HG03432 (cell line): ENCODE measurements around the gene WDR35.

Experiments
- ATAC-seq: cut with Tn5 transposase; IDR thresholded peaks from one replicate; pipeline ENCODE4 v1.9.1; 2021; ENCODE audit warnings: mild to moderate bottlenecking, moderate library complexity; ENCODE audit not compliant: unreplicated experiment

Gene WDR35

DNA sequence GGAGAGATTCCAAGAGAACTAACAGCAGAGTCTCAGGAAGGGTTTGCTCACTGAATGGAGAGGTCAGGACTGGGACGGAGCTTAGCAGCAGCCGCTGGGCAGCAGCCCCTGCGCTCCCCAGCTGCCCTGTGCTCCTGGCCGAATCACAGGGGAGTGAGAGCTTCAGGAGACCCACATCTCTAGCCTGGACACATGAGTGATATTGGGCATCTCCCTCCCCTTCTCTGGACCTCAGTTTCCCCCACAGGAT is 22.1 kb upstream of the WDR35 start:
- no peak for ATAC-seq

DNA sequence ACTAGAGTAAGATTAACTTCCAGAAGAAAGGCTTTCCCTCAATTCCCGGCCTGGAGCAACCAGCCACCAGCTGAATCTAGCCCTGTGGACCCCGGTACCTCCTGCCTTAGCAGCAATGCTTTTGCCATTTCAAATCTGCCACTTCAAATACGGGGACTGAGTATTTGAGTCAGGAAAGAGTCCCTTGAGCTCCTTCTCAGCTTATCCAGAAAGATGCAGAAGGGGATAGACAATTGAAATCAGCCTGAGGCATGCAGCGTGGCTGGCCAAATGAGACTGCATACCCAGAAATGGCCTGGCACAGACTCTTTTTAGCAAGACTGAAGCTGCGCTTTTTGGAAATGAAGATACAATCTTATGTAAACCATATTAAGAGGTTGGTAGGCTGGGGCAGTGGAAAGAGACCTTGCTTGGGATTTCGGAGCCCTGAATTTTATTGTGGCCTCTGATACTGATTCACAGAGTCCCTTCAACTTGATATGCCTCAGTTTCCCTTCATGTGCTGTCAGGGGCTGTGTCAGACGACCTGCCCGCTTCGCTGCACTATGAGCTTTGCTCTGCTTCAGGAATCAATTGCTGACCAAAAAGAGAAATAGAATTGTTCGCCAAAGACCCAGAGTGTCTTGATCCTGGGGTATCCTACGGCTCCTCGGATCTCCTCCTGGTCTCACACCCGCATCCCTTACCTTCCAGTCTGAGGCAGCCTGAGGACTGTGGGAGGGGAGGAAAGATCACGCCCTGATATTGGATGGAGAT is 21.5 kb upstream of the WDR35 start:
- no peak for ATAC-seq

DNA sequence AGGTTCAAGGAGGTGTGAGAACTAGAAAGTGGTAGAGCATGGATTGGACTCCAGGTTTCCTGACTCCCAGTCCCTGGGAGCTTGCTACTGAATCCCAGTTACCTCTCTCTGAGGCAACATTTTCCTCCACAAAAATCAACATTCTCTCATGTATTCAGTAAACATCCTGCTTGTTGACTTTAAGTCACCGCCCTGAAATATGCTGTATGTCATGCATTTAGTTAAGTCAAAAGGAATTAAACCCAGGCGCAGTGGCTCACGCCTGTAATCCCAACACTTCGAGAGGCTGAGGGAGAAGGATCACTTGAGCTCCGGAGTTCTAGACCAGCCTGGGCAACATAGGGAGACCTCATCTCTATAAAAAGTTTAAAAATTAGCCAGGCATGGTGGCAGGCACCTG is 18.8 kb upstream of the WDR35 start:
- ATAC-seq: no peak

DNA sequence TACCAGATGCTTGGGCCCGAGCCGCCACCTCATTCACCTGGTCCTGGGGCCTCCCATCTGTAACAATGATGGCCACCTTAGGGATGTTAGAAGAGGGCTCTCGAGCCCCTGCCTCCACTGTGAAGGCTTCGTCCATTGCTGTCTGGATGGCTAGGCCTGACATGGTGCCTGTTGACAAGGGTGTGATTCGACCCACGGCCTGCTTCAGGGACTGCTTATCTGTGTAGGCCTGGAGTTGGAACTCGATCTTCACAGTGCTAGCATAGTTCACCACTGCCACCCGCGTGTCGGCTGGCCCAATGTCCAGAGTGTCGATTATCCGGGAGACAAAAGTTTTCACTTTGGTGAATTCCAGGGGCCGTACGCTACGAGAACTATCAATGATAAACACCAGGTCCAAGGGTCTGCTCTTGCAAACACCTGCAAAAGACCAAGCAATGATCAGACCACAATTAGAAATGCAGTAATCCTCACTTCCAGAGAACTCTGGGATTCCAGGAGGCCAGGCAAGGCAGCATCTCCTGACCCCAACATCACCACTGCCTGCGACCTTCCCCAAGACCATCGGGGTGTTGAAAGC is 16.1 kb upstream of the WDR35 start:
- no peak for ATAC-seq

DNA sequence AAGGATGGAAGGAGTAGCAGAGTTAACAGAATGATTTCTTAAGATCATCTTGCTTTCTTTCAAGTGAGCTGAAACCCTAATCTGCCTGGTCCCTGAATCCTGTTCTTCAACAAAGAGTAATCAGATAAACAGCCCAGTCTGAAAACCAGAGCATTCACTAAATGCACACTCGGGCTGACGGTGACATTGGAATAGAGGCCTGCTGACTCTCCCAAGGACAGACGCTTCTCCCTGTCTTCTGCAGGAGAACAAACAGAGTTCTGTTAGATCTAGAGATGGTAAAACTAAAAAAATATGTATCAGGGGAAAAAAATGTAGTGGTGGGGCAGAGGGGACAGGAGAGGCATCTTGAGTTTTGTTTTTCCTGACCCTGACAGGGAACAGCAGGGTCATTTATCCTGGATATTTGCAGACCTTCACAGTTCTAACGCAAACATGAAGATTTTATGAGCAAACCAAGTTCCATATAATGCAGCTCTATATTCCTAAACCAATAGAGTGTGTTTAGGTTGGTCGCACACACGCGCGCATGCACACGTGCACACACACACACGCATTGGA is 15.2 kb upstream of the WDR35 start:
- ATAC-seq: no peak

DNA sequence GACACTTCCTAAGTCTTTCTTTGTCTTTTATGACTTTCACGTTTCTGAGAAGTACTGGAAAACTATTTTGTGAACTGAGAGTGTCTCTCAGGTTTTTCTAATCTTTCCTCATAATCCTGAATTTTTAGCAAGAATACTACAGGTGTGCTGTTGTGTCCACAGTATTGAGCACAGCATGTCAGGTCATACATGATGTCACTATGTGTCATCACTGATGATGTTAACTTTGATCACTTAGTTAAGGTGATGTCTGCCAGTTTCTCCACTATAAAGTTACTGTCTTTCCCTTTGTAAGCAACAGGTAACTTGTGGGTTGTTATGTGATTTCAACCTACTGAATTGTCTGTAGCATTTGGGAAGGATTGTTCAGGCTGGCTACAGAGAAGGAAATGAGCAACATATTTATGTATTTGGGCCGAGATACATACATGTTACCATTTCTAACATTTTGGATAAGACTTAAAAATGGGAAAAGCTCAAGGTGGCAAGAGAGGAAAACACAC is 11.5 kb upstream of the WDR35 start:
- ATAC-seq: no peak

DNA sequence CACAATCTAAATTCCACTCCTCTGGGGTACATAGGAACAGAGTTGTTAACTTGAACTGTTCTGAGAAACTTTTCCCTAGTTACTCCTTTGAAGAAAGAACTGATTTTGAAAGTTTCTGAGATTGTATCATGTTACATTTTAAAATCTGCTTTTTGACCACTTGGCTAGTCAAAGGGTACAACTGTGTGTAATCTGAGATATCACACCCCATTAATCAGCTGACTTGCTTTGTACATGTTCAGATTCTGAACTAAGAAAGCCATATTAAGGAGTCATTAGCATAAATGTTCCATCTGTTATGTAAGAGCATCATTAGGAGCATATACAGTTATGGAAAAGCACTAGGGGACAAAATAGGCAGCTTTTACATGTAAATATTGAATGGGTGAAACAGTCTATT is 3.8 kb upstream of the WDR35 start:
- no peak for ATAC-seq

DNA sequence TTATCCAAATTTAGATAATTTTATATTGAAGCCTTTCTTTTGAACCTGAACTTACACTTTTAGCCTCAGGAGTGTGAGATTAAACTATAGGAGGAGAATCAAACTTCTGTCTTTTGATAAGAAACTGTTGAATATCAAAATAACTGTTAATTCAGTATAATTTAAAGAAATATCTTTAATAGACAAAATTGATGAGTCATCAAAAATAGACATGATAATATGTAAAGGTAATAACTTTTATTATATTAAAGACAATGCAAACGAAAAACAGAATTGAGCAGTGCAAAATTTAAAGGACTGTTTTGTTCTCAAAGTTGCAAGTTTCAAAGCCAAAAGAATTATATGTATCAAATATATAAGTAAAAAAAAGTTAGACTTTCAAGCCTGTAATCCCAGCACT is 2.0 kb upstream of the WDR35 start:
- ATAC-seq: no peak

DNA sequence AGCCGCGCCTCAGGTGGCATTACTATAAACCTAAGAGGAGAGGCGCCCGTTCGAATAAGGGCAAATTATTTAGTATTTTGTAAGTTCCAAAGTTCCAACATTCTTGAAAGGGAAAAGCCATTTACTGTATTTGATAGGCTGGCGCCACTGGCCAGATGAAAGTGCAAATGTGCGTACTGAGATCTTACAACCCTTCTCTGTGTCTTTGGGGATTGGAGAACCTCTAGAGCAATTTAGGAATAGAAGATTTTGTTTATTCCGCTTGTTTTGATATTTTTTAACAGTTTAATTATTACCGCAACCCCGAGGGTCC is 467 bp upstream of the WDR35 start:
- no peak for ATAC-seq

DNA sequence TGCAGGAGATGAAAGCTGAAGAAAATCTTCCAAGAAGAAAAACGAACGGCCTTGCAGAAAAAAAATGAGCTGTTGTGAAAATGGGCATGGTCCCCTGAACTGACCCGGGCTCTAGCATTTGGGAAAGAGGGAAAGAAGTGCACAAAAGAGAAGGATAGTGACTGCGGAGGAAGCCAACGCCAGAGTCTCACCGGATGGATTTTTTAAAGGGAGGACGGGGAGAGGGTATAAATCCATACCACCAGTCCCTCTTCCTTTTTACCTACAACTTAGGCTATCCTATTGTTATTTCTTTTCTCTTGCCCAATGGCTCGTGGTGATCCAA is 601 bp downstream of the WDR35 start:
- no peak for ATAC-seq

DNA sequence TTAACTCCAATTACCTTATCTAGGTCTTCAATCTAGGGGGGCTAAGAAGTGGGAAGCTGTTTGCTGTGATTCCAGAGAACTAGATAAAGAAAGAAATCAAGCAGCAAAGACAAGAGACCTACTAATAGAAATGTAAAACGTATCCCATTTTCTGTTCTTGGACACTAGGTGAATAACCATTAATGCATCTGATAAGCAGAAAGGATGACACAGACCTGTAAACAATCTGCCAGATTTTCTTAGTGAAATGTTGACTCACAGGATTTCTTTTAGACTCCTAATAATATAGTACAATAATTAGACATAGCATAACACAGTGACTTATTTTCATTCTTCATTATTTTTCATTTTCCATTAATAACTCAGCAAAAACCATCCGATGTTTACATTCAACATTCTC is 1.3 kb downstream of the WDR35 start:
- no peak for ATAC-seq

DNA sequence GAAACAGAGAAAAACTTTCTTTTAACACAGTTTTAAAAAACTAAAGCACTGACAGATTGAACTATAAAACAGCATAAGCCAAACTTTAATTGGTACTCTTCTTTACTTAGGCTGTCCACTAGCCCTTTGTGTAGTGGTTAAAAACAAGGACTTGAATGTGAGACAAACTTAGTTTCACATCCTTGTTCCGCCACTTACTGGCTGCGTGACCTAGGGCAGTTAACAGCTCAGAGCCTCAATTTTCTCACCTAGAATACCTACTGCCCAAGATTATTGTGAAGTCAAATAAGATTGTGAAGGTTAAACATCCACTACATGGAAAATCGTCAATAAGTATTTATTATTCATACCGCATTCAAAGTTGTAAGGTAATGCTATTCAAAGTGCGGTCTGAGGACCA is 2.0 kb downstream of the WDR35 start:
- ATAC-seq: peak; percentile 59

DNA sequence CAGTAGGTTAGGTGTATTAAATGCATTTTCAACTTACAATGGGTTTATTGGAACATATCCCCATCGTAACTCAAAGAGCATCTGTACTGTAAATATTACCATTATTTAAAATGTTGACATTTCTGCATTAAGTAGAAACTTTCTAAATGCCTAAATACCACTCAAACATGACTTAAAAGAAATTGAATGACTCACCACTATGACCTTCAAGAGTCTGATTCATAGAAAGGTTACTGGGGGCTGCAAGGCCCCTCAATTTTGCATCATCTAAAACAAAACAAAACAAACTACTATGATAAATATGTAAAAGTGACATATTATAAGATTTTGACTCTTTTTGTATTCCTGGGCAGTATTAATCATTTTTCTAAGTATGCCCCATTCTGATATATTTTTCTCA is 7.6 kb downstream of the WDR35 start:
- ATAC-seq: no peak

DNA sequence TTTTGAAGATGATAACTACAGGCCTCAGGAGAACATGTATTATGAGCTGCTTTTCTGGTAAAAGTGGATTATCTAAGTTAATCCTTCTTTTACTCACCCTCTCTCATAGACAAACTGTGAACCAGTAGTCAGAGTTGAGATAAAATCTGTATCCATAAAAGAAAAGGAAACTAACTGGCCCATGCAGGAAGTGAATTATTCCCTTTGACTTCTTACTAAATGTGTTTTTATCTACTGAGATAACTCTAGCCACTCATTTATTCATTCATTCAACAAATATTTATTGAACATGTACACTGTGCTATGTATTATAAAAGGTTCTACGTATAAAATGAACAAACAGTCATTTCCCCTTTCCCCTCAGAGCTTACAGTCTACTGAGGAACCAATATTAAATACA is 10.0 kb downstream of the WDR35 start:
- no peak for ATAC-seq

DNA sequence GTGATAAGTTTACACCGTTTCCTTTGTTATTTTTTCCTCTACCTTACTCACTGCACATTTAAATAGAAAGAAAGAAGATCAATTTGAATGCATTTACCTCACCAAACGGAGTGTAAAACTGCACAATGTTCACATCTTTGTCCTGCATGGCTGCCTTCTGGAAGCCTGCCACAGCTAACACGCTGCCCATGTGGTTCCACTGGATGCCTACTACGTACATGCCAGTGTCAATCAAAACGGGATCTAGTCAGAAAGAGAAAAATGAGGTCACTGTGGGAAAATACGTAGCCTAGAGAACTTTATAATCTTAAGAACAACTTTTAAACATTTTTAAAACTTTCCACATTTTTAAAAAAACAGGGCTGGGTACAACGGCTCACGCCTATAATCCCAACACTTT is 16.4 kb downstream of the WDR35 start:
- no peak for ATAC-seq

DNA sequence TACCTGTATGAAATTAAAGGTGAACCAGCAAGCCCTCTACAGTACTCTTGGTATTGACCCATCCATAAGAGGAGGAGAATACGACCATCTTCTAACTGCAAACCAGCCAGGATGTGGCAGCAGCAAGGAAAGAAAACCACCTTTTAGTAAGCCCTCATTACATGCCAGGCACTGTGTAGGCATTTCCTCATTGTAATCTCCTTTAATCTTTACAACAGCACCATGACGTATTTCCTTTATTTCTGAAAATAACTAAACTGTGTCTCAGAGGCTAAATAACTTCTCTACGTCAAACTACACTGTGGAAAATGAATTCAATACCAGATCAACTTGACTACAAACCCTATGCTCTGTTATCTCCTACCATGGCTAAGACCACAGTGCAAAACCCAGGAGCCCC is 18.2 kb downstream of the WDR35 start:
- no peak for ATAC-seq

DNA sequence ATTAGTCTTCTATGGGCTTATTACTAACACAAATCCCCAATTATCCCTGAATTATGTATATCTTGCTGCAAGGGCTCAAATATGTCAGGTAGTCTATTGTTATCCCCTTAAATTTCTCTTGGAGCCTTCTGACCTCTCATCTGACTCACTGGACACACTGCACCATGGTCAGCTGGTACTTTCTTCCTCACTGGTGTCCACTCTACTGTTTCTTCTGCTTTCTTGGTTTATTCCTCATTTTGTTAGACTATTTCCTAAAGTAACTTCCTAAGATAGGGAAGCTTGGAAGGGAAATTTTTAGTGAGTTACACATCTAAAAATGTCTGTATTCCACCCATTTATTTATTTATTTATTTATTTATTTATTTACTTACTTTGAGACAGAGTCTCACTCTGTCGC is 26.5 kb downstream of the WDR35 start:
- ATAC-seq: no peak

DNA sequence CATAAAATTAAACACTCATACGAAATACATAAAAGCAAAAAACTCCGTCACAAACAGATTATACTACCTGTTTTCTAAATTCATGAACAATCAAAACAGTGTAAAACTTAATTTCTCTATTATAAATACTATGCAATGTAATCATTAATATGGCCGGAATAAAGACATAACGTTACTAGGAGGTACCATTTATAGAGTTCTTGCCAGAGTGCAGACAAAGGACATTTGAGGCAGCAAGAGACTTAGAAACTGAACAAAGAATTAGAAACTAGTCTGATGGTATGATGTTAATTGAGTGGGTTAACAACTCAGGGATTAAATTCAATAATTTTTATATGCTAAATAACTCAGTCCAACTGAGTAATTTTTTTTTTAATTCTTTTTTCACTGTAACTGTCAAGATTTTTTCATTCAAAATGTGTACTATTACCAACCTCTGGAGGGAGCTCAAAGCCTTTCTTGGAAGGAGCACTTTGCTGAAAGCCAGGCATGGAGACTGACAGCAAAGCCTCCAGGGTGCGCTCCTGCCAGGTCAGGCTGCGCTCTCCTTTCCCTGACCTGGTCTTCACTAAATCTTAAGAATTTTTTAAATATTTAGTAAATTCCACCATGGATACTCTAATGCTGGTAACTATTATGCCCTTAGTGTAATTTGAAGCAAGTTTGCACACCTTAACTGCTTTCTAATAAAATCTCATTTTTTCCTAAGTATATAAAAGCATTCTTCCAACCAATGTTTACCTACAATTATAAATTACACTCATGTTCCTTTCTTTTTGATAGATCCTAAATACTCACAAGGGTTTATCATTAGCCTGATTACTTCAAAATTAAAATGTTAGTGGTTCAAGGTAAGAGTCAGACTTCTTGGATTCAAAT is 34.1 kb downstream of the WDR35 start:
- peak; percentile 98 for ATAC-seq

DNA sequence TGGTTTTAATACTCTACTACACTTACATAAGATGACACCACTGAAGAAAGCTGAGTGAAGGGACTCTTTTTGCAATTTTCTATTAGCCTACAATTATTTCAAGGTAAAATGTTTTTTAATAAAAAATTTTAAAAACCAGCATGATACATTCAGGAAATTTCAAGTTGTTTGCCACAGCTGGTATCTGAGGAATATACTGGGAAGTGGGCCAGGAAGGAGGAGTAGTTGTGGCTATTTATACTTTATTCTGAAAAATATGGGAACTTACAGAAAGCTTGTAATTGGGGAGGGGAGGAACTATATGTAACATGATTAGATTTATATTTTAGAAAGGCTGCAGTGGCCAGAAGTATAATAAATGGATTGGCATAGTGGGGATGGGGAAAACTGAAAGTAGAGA is 40.8 kb downstream of the WDR35 start:
- ATAC-seq: no peak

DNA sequence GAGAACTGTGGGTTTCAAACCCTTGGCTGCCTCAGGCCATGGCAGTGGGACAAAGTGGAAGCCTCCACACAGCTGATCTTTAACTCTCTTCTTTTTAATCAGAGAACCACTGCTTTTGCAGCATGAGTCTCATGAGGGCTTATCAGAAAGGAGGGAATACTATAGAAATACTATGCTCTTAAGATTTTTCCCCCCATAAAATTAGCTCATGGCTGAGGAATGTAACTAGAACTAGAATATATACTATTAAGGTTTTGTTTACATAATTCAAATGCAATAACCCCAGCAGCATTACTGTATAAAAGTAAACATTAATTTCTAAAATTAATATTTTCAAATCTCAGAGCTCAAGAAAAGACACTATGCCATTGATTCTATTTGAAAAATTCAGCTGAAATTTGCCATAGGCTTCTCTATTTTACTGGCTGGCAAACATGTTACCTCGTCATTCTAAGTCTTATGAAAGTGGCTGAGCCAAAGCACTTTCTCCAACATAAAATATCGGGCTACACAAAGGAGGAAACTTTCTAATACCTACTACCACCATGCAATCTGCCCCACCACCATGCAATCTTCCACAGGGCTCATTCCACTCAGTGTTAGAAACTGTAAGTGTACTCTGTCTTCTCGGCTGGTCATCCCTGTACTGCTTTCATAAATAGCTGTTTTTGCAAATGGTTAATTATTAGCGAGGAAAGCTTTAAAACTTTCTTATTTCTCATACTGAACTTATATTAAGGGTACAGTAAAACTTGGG is 42.5 kb downstream of the WDR35 start:
- no peak for ATAC-seq

DNA sequence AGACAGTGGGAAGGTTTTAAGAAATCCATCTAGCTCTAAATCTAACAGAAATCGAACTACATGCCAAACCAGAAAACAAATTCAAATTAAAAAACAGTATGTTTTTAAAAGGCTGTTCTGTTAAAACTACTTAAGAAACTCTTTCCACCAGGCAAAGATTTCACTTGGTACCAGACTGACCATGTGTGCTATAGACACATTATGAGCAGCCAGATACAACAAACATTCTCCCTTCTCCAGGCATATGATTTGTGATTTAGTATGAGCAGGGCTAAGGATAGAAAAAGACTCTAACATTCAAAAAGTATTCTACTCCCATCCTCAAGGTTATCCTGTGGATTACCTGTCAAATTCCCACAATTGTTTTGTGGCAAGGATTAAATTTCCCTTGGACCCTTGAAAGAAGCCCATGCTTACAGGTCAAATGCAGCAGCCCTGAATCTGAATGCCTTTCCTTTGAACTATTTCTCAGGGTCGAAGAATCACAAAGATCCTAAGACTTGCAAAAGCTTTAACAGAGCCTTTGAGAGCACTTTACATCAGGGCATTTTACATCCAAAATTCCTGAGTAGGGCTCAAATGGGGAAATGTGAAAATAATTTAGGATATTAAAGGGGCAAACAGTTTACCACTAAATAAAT is 45.6 kb downstream of the WDR35 start:
- ATAC-seq: no peak
